Activated CD4-positive, alpha-beta T cell treated with anti-CD3 and anti-CD28 coated beads for 4 hours (primary cell): ENCODE measurements around the gene LAGE3.

ENCODE experiments used
- DNase-seq, 2 donors: peaks; one replicate each; pipeline ENCODE4 v3.0.0-alpha.2; 2020

Gene LAGE3

GRCh38 chrX:154452823-154453222 lies 26.3 kb downstream of the LAGE3 start:
- no peak for DNase-seq

GRCh38 chrX:154450312-154450711 lies 28.8 kb downstream of the LAGE3 start:
- DNase-seq: no peak

- DNase-seq: no peak
These were observed 29.5 kb downstream of the LAGE3 start for GRCh38 chrX:154449618-154450017.

GRCh38 chrX:154448484-154448883 lies 30.6 kb downstream of the LAGE3 start:
- DNase-seq: no peak

- no peak for DNase-seq
These were observed 32.7 kb downstream of the LAGE3 start for GRCh38 chrX:154446430-154446829.

GRCh38 chrX:154445776-154446175 lies 33.3 kb downstream of the LAGE3 start:
- no peak for DNase-seq

GRCh38 chrX:154444755-154445246 lies 34.3 kb downstream of the LAGE3 start:
- no peak for DNase-seq

GRCh38 chrX:154443992-154444754 lies 34.9 kb downstream of the LAGE3 start, which contains the start of gene FAM50A:
TSS of gene FAM50A (plus strand) at chrX:154444141. CDS start at chrX:154444236, 95 bp downstream.
- DNase-seq: peak; percentile 53 to 68

GRCh38 chrX:154443479-154443910 lies 35.6 kb downstream of the LAGE3 start:
- DNase-seq: no peak

GRCh38 chrX:154441984-154442707 lies 36.9 kb downstream of the LAGE3 start:
- DNase-seq: no peak

GRCh38 chrX:154441564-154441963 lies 37.5 kb downstream of the LAGE3 start:
- no peak for DNase-seq

- DNase-seq: no peak
These were observed 38.3 kb downstream of the LAGE3 start for GRCh38 chrX:154440623-154441357.

- DNase-seq: no peak
These were observed 39.2 kb downstream of the LAGE3 start for GRCh38 chrX:154439841-154440240.

GRCh38 chrX:154437971-154438893 lies 40.8 kb downstream of the LAGE3 start:
- DNase-seq: no peak

- DNase-seq: peak; percentile 41 to 51
These were observed 41.9 kb downstream of the LAGE3 start, which contains the start of gene GDI1 for GRCh38 chrX:154436983-154437752. TSS of gene GDI1 (plus strand) at chrX:154437154. CDS start at chrX:154437255, 101 bp downstream.

GRCh38 chrX:154436374-154436982 lies 42.6 kb downstream of the LAGE3 start:
- peak; percentile 30 to 48 for DNase-seq

- no peak for DNase-seq
These were observed 43.8 kb downstream of the LAGE3 start for GRCh38 chrX:154435171-154435733.

- no peak for DNase-seq
These were observed 44.5 kb downstream of the LAGE3 start for GRCh38 chrX:154434394-154435168.

GRCh38 chrX:154433605-154434004 lies 45.5 kb downstream of the LAGE3 start:
- no peak for DNase-seq

- DNase-seq: no peak
These were observed 46.9 kb downstream of the LAGE3 start for GRCh38 chrX:154432210-154432609.
